Mammary epithelial cell (primary cell): ENCODE data around the gene GDPD5.
"Not testable (repeated sequence)": the region's sequence is repeated elsewhere in the genome, so short reads cannot be mapped to it uniquely, and the experiment has no call there.

Experiments
- CTCF ChIP-seq, 2 donors: IDR thresholded peaks in 1 of 2; conservative IDR thresholded peaks in 1 of 2; 2 replicates each; pipeline ENCODE4 v1.5.1; 2011 to 2012; ENCODE audit warnings: inconsistent platforms in 2 of 2, low read length in 2 of 2, mild to moderate bottlenecking in 2 of 2, control low read depth in 1 of 2, low read depth in 1 of 2; ENCODE audit not compliant: insufficient read depth in 1 of 2; ENCODE audit errors: extremely low read depth in 1 of 2
- EZH2 ChIP-seq: IDR thresholded peaks from 2 replicates; pipeline ENCODE4 v1.6.1; 2012; ENCODE audit warnings: low read length, inconsistent platforms, borderline replicate concordance

GRCh38 chr11:75413146-75413545 is 112.6 kb downstream of the GDPD5 start:
- not testable (repeated sequence) for TF ChIP-seq CTCF (conservative IDR thresholded peaks at IDR 0.05 in 1 of 2, IDR thresholded peaks at IDR 0.05 in 1 of 2; ENCODE audit: extremely low read depth in 1 of 2, insufficient read depth in 1 of 2, low read depth in 1 of 2, low read length in 2 of 2); EZH2
